Neural progenitor cell (in vitro differentiated cells): ENCODE data around the gene PPP1R36. TPM values are rescaled to one million over a fixed set of nuclear protein-coding genes. Genes with fewer than 3 reads are reported as not detected.

Experiments used
- DNase-seq: peaks from one replicate; pipeline ENCODE4 v3.0.0-alpha.2; 2016; ENCODE audit warnings: low spot score
- H2AFZ ChIP-seq: fragments of 200-600 bp; sonication (generic); replicated peaks from 2 replicates; pipeline ENCODE4 v1.6.1; 2016; ENCODE audit warnings: antibody characterized with exemption
- H3F3A ChIP-seq: fragments of 200-600 bp; sonication (generic); 2 replicates; pipeline ENCODE4 v1.6.1; 2016; ENCODE audit warnings: antibody characterized with exemption, low read depth
- H3K27ac ChIP-seq: fragments of 200-600 bp; sonication (generic); 2 replicates; pipeline ENCODE4 v1.5.1; 2016; ENCODE audit warnings: mild to moderate bottlenecking
- H3K27me3 ChIP-seq: fragments of 200-600 bp; sonication (generic); 2 replicates; pipeline ENCODE4 v1.6.1; 2016; ENCODE audit warnings: mild to moderate bottlenecking, moderate library complexity
- H3K36me3 ChIP-seq: fragments of 200-600 bp; sonication (generic); 2 replicates; pipeline ENCODE4 v1.5.1; 2016
- H3K4me1 ChIP-seq: fragments of 200-600 bp; sonication (generic); 2 replicates; pipeline ENCODE4 v1.6.1; 2016; ENCODE audit warnings: mixed run types
- H3K4me2 ChIP-seq: fragments of 200-600 bp; sonication (generic); 2 replicates; pipeline ENCODE4 v1.6.1; 2016
- H3K4me3 ChIP-seq: fragments of 200-600 bp; sonication (generic); 2 replicates; pipeline ENCODE4 v1.5.1; 2016
- H3K79me2 ChIP-seq: fragments of 200-600 bp; sonication (generic); 2 replicates; pipeline ENCODE4 v1.6.1; 2016; ENCODE audit warnings: low read depth
- H3K9ac ChIP-seq: fragments of 200-600 bp; sonication (generic); 2 replicates; pipeline ENCODE4 v1.6.1; 2016
- H3K9me3 ChIP-seq: fragments of 200-600 bp; sonication (generic); 2 replicates; pipeline ENCODE4 v1.5.1; 2016; ENCODE audit warnings: low read depth
- H4K20me1 ChIP-seq: fragments of 200-600 bp; sonication (generic); 2 replicates; pipeline ENCODE4 v1.6.1; 2016; ENCODE audit warnings: low read depth
- H3K27ac Mint-ChIP-seq: 3 replicates; pipeline ENCODE4 v1.8.0; 2021; ENCODE audit warnings: mixed read lengths
- H3K27me3 Mint-ChIP-seq: 2 replicates; pipeline ENCODE4 v1.8.0; 2022; ENCODE audit warnings: low read depth, mild to moderate bottlenecking, inconsistent platforms, moderate library complexity, mixed read lengths; ENCODE audit not compliant: insufficient read depth
- H3K36me3 Mint-ChIP-seq: 3 replicates; pipeline ENCODE4 v1.8.0; 2021; ENCODE audit warnings: mixed read lengths
- H3K4me1 Mint-ChIP-seq: 3 replicates; pipeline ENCODE4 v1.8.0; 2021; ENCODE audit warnings: mixed read lengths
- H3K4me3 Mint-ChIP-seq: 3 replicates; pipeline ENCODE4 v1.8.0; 2021; ENCODE audit warnings: mild to moderate bottlenecking, moderate library complexity, mixed read lengths
- H3K9me3 Mint-ChIP-seq: 3 replicates; pipeline ENCODE4 v1.8.0; 2020; ENCODE audit warnings: mixed read lengths
- EZH2 ChIP-seq: fragments of 200-600 bp; sonication (generic); IDR thresholded peaks from 2 replicates; pipeline ENCODE4 v1.6.1; 2017; ENCODE audit warnings: antibody characterized with exemption, mild to moderate bottlenecking, moderate library complexity
- EZH2phosphoT487 ChIP-seq: fragments of 200-600 bp; sonication (generic); IDR thresholded peaks from 2 replicates; pipeline ENCODE4 v1.6.1; 2017; ENCODE audit warnings: antibody characterized with exemption
- total RNA-seq: library from RNA; depleted of rRNA; stranded (reverse); fragments of >200 nt; gene quantifications from 2 replicates; pipeline ENCODE4 v1.2.3, GENCODE V29; 2015; ENCODE audit warnings: low replicate concordance
- TF ChIP-seq, protein P1 (sequence below): fragments of 200-600 bp; sonication (generic); IDR thresholded peaks from 2 replicates; pipeline ENCODE4 v1.5.1; 2017; ENCODE audit warnings: antibody characterized with exemption, mild to moderate bottlenecking

The PPP1R36 gene
- total RNA-seq, 1 donor from 2014 or later = not detected

DNA sequence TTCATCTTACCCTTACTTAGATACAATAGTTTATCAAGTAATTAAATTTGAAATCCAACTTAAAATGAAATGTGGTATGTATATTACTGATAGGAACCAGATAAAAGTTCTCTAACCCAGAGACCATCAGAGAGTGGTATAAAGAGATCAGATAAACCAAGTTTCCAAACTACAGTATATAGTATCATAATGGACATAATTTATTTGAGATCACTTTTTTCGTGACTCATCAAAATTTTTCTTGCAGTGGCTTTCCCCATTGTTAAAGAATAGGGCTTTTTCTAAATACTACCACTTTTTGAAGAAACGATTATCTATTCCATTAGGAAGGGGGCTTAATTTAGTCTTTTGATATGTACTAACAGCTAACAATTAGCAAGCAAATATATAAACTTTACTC, 24.4 kb upstream of the PPP1R36 start:
- no peak overlapping the region for H3K4me3 ChIP-seq
- no peak for DNase-seq

DNA sequence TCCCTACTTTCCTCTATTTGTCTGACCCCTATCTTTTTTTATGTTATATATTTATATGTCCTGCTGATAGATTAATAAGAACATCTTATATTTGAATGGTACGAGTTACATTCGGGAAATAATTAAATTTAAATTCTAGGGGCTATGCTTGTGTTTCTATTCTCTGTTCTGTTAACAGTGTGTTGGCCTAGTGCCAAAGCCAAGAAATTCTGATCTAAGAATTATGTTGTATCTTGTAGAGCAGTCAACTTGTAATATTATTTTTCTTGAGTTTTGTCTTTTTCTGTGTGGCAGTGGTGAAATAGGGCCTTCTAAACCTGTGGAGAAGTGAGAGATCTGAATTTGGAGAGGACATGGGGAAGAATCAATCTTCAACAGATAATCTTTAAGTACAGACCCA, 18.2 kb upstream of the PPP1R36 start:
- H3K4me3 ChIP-seq = no peak overlapping the region
- H3K4me3 Mint-ChIP-seq = no peak overlapping the region
- TF ChIP-seq, protein P1, sequence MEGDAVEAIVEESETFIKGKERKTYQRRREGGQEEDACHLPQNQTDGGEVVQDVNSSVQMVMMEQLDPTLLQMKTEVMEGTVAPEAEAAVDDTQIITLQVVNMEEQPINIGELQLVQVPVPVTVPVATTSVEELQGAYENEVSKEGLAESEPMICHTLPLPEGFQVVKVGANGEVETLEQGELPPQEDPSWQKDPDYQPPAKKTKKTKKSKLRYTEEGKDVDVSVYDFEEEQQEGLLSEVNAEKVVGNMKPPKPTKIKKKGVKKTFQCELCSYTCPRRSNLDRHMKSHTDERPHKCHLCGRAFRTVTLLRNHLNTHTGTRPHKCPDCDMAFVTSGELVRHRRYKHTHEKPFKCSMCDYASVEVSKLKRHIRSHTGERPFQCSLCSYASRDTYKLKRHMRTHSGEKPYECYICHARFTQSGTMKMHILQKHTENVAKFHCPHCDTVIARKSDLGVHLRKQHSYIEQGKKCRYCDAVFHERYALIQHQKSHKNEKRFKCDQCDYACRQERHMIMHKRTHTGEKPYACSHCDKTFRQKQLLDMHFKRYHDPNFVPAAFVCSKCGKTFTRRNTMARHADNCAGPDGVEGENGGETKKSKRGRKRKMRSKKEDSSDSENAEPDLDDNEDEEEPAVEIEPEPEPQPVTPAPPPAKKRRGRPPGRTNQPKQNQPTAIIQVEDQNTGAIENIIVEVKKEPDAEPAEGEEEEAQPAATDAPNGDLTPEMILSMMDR = no peak
- TF ChIP-seq EZH2 = no peak
- no peak for TF ChIP-seq EZH2phosphoT487
- peaks cover 3% of the 10 kb centered on the region for H3K36me3 Mint-ChIP-seq
- no peaks in the 10 kb centered on the region for H4K20me1 ChIP-seq
- H3F3A ChIP-seq = peaks cover 7% of the 10 kb centered on the region
- no peaks in the 10 kb centered on the region for H3K4me1 ChIP-seq
- no peak overlapping the region for H3K4me2 ChIP-seq
- H3K36me3 ChIP-seq = no peaks in the 10 kb centered on the region
- H3K79me2 ChIP-seq = no peaks in the 10 kb centered on the region
- no peak overlapping the region for H3K9ac ChIP-seq
- no peaks in the 10 kb centered on the region for H3K27me3 Mint-ChIP-seq
- H3K27me3 ChIP-seq = no peaks in the 10 kb centered on the region
- DNase-seq = no peak
- no peaks in the 10 kb centered on the region for H3K9me3 ChIP-seq
- H3K9me3 Mint-ChIP-seq = peaks cover 2% of the 10 kb centered on the region
- H3K4me1 Mint-ChIP-seq = no peaks in the 10 kb centered on the region
- no peak overlapping the region for H3K27ac Mint-ChIP-seq
- no peak overlapping the region for H2AFZ ChIP-seq
- H3K27ac ChIP-seq = no peak overlapping the region

More for the DNA sequence above, 24.4 kb upstream of the PPP1R36 start:
- Mint-ChIP-seq H3K4me1 (no peaks in the 10 kb centered on the region), H3K4me3 (no peak overlapping the region), H3K9me3 (no peaks in the 10 kb centered on the region), H3K36me3 (peaks cover 3% of the 10 kb centered on the region), H3K27ac (no peak overlapping the region), H3K27me3 (no peaks in the 10 kb centered on the region)
- H3K27ac ChIP-seq = peak overlapping the region; percentile 21
- H3K27me3 ChIP-seq = no peaks in the 10 kb centered on the region
- TF ChIP-seq EZH2phosphoT487 (no peak), EZH2 (no peak)
- TF ChIP-seq, protein P1 = no peak
- H3K79me2 ChIP-seq = peaks cover 7% of the 10 kb centered on the region
- no peaks in the 10 kb centered on the region for H3K9me3 ChIP-seq
- H3K36me3 ChIP-seq = no peaks in the 10 kb centered on the region
- no peaks in the 10 kb centered on the region for H3K4me1 ChIP-seq
- no peak overlapping the region for H3K4me2 ChIP-seq
- H3K9ac ChIP-seq = no peak overlapping the region
- peaks cover 21% of the 10 kb centered on the region for H3F3A ChIP-seq
- no peak overlapping the region for H2AFZ ChIP-seq
- peaks cover 9% of the 10 kb centered on the region for H4K20me1 ChIP-seq

- H3F3A ChIP-seq = peaks cover 41% of the 10 kb centered on the region
- Mint-ChIP-seq H3K4me1 (no peaks in the 10 kb centered on the region), H3K4me3 (no peak overlapping the region), H3K27ac (no peak overlapping the region), H3K9me3 (peaks cover 23% of the 10 kb centered on the region), H3K27me3 (no peaks in the 10 kb centered on the region), H3K36me3 (peaks cover 4% of the 10 kb centered on the region)
- H3K27me3 ChIP-seq = no peaks in the 10 kb centered on the region
- no peak overlapping the region for H3K9ac ChIP-seq
- H3K4me2 ChIP-seq = no peak overlapping the region
- no peaks in the 10 kb centered on the region for H3K9me3 ChIP-seq
- TF ChIP-seq, protein P1 = no peak
- TF ChIP-seq EZH2 (no peak), EZH2phosphoT487 (no peak)
- H3K4me1 ChIP-seq = no peaks in the 10 kb centered on the region
- no peaks in the 10 kb centered on the region for H3K79me2 ChIP-seq
- H3K36me3 ChIP-seq = no peaks in the 10 kb centered on the region
- H4K20me1 ChIP-seq = no peaks in the 10 kb centered on the region
- H3K27ac ChIP-seq = no peak overlapping the region
- no peak overlapping the region for H3K4me3 ChIP-seq
- DNase-seq = no peak
- H2AFZ ChIP-seq = peak overlapping the region; percentile 22
Observed at GRCh38 chr14:64536488-64537245, 13.1 kb upstream of the PPP1R36 start.
